ENCODE measurements around the gene CLEC18A.
A peak's percentile ranks its signal among the peaks of the same experiment; 100 is the strongest.

DNA sequence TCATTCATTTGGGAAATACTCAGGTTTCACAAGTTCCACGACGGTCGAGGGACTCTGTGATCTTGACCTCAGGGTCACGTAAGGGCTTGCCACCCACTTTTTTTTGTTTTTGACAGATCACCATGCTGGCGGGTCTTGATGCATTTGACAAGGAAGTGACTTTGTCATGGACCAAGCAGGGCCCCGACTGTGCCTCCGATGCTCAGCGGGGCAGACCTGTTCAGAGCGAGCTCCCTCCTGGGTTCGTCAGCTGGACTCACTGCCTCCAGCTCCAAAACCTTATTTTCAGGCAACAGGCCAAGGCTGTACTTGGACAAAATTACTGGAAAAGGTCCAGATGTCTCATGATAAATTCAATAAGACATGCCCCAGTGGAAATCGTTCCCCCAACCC lies 9.0 kb upstream of the CLEC18A start:
- TF ChIP-seq YY1 (IDR thresholded peaks at IDR 0.05; ENCODE audit: low read depth, low read length) (no peak), CTCF (IDR thresholded peaks at IDR 0.05; ENCODE audit: control extremely low read depth in 1 of 3, insufficient read depth in 1 of 3, low read depth in 1 of 3, low read length in 3 of 3) (no peak), POLR2A (IDR thresholded peaks at IDR 0.05; ENCODE audit: control extremely low read depth in 1 of 2, low read depth in 2 of 2, low read length in 2 of 2) (no peak), MAX (IDR thresholded peaks at IDR 0.05) (0 out of 2 replicates have a peak, but pooled peaks have one; percentile 11), GABPA (IDR thresholded peaks at IDR 0.05; ENCODE audit: borderline replicate concordance, insufficient read depth, low read length) (no peak), EP300 (IDR thresholded peaks at IDR 0.05; ENCODE audit: borderline replicate concordance in 1 of 2, low read depth in 2 of 2, low read length in 2 of 2) (no peak), HDAC6 (IDR thresholded peaks at IDR 0.05; ENCODE audit: low read depth, low read length) (no peak)
- TF ChIP-seq, protein P1, sequence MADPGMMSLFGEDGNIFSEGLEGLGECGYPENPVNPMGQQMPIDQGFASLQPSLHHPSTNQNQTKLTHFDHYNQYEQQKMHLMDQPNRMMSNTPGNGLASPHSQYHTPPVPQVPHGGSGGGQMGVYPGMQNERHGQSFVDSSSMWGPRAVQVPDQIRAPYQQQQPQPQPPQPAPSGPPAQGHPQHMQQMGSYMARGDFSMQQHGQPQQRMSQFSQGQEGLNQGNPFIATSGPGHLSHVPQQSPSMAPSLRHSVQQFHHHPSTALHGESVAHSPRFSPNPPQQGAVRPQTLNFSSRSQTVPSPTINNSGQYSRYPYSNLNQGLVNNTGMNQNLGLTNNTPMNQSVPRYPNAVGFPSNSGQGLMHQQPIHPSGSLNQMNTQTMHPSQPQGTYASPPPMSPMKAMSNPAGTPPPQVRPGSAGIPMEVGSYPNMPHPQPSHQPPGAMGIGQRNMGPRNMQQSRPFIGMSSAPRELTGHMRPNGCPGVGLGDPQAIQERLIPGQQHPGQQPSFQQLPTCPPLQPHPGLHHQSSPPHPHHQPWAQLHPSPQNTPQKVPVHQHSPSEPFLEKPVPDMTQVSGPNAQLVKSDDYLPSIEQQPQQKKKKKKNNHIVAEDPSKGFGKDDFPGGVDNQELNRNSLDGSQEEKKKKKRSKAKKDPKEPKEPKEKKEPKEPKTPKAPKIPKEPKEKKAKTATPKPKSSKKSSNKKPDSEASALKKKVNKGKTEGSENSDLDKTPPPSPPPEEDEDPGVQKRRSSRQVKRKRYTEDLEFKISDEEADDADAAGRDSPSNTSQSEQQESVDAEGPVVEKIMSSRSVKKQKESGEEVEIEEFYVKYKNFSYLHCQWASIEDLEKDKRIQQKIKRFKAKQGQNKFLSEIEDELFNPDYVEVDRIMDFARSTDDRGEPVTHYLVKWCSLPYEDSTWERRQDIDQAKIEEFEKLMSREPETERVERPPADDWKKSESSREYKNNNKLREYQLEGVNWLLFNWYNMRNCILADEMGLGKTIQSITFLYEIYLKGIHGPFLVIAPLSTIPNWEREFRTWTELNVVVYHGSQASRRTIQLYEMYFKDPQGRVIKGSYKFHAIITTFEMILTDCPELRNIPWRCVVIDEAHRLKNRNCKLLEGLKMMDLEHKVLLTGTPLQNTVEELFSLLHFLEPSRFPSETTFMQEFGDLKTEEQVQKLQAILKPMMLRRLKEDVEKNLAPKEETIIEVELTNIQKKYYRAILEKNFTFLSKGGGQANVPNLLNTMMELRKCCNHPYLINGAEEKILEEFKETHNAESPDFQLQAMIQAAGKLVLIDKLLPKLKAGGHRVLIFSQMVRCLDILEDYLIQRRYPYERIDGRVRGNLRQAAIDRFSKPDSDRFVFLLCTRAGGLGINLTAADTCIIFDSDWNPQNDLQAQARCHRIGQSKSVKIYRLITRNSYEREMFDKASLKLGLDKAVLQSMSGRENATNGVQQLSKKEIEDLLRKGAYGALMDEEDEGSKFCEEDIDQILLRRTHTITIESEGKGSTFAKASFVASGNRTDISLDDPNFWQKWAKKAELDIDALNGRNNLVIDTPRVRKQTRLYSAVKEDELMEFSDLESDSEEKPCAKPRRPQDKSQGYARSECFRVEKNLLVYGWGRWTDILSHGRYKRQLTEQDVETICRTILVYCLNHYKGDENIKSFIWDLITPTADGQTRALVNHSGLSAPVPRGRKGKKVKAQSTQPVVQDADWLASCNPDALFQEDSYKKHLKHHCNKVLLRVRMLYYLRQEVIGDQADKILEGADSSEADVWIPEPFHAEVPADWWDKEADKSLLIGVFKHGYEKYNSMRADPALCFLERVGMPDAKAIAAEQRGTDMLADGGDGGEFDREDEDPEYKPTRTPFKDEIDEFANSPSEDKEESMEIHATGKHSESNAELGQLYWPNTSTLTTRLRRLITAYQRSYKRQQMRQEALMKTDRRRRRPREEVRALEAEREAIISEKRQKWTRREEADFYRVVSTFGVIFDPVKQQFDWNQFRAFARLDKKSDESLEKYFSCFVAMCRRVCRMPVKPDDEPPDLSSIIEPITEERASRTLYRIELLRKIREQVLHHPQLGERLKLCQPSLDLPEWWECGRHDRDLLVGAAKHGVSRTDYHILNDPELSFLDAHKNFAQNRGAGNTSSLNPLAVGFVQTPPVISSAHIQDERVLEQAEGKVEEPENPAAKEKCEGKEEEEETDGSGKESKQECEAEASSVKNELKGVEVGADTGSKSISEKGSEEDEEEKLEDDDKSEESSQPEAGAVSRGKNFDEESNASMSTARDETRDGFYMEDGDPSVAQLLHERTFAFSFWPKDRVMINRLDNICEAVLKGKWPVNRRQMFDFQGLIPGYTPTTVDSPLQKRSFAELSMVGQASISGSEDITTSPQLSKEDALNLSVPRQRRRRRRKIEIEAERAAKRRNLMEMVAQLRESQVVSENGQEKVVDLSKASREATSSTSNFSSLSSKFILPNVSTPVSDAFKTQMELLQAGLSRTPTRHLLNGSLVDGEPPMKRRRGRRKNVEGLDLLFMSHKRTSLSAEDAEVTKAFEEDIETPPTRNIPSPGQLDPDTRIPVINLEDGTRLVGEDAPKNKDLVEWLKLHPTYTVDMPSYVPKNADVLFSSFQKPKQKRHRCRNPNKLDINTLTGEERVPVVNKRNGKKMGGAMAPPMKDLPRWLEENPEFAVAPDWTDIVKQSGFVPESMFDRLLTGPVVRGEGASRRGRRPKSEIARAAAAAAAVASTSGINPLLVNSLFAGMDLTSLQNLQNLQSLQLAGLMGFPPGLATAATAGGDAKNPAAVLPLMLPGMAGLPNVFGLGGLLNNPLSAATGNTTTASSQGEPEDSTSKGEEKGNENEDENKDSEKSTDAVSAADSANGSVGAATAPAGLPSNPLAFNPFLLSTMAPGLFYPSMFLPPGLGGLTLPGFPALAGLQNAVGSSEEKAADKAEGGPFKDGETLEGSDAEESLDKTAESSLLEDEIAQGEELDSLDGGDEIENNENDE (IDR thresholded peaks at IDR 0.05; ENCODE audit: insufficient replicate concordance, low read length), result no peak

Measured in H1 (cell line).